ENCODE measurements around the gene GUCY2C. TPM values are rescaled to one million over a fixed set of nuclear protein-coding genes. Genes with fewer than 3 reads are reported as not detected.

The GUCY2C gene
- total RNA-seq, 2 experiments from 2014 or later = not detected

DNA sequence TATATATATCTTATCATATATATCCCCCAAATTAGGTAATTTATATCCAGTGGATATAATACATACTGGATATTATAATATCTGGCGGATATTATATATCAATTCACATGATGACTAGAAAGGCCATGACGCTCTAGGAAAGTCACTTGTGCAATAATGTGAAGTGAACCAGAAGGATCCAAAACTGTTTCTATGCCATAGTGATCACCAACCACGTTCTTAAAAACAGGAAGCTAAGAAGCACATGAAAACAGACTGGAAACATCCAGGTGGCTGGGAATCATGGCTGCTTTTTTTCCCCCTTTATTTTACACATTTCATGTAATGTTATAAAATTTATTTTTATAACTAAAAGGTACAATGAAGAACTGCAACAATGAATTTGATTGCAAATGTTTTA lies 1.4 kb downstream of the GUCY2C start:
- no peaks in the 10 kb centered on the region for H3K4me1 Mint-ChIP-seq (ENCODE audit: low read depth)
- no peaks in the 10 kb centered on the region for H3K9me3 Mint-ChIP-seq
- no peak overlapping the region for H3K4me3 Mint-ChIP-seq
- Histone ChIP-seq H3K9me3 (ENCODE audit: control insufficient read depth in 1 of 2, insufficient read depth in 1 of 2, low read length in 2 of 2) (no peaks in the 10 kb centered on the region), H3K27ac (ENCODE audit: low read depth in 1 of 2, low read length in 2 of 2) (no peak overlapping the region), H3K4me1 (ENCODE audit: insufficient read depth, low read length) (no peaks in the 10 kb centered on the region), H3K4me3 (ENCODE audit: low read length) (no peak overlapping the region), H3K36me3 (ENCODE audit: insufficient read depth, low read length) (no peaks in the 10 kb centered on the region), H3K27me3 (ENCODE audit: control insufficient read depth in 1 of 2, insufficient read depth in 2 of 2, low read length in 2 of 2) (peaks cover 0 to 3% of the 10 kb centered on the region in 2 experiments)
- intact Hi-C loops (cut with DNase I, micrococcal nuclease) = loop anchor here in 1 of 2 experiments (5.0 kb wide), 1 partner anchor 777 kb away; no protein-coding TSS in a partner anchor
- DNase-seq (no peak), ATAC-seq (ENCODE audit: poor library complexity) (no peak)
- no peak for TF ChIP-seq CTCF (IDR thresholded peaks at IDR 0.05)
- no peaks in the 10 kb centered on the region for H3K36me3 Mint-ChIP-seq (ENCODE audit: low read depth)
- peaks cover 8% of the 10 kb centered on the region for H3K27me3 Mint-ChIP-seq
- H3K27ac Mint-ChIP-seq = no peak overlapping the region
- POLR2A ChIA-PET = no interaction called here
- CTCF ChIA-PET = no interaction called here

DNA sequence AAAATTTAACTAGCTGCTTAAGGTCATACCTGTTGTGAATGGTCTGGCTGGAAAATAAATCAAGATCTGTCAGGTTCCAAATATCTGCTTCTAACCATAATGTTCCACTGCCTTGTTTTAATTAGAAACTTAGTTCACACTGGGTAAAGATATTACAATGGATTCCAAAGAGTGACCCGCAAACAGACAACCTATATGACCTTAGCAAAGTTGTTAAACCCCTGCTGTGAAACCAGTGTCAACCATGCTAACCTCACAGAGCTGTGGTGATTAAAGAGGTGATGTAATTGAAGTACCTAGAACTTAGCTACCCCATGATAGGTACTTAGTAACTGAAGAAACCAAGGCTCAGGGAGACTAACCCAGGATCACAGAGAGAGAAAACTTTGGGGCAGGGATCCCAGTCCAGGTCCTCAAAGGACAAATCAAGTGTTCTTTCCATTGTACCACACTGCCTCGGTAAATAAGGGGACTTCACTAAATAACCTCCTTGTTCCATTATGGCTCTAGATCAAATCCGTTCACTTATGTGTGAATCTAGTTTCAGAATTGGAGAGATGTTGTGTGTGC lies 2.2 kb downstream of the GUCY2C start:
- CTCF ChIA-PET = no interaction called here
- Histone ChIP-seq H3K36me3 (ENCODE audit: insufficient read depth, low read length) (no peaks in the 10 kb centered on the region), H3K4me1 (ENCODE audit: insufficient read depth, low read length) (no peaks in the 10 kb centered on the region), H3K27ac (ENCODE audit: low read depth in 1 of 2, low read length in 2 of 2) (no peak overlapping the region), H3K27me3 (ENCODE audit: control insufficient read depth in 1 of 2, insufficient read depth in 2 of 2, low read length in 2 of 2) (peaks cover 0 to 3% of the 10 kb centered on the region in 2 experiments), H3K9me3 (ENCODE audit: control insufficient read depth in 1 of 2, insufficient read depth in 1 of 2, low read length in 2 of 2) (no peaks in the 10 kb centered on the region), H3K4me3 (ENCODE audit: low read length) (no peak overlapping the region)
- Mint-ChIP-seq H3K36me3 (ENCODE audit: low read depth) (no peaks in the 10 kb centered on the region), H3K27ac (no peak overlapping the region), H3K9me3 (no peaks in the 10 kb centered on the region), H3K4me3 (no peak overlapping the region), H3K4me1 (ENCODE audit: low read depth) (no peaks in the 10 kb centered on the region), H3K27me3 (peaks cover 8% of the 10 kb centered on the region)
- POLR2A ChIA-PET = interaction anchor here (0.6 kb wide), 1 partner anchor 24 kb away, joined by 3 read pairs; no protein-coding TSS in a partner anchor
- ATAC-seq (ENCODE audit: poor library complexity) (no peak), DNase-seq (no peak)
- intact Hi-C loops (cut with DNase I, micrococcal nuclease) = loop anchor here in 1 of 2 experiments (5.0 kb wide), 1 partner anchor 778 kb away; no protein-coding TSS in a partner anchor
- TF ChIP-seq CTCF (IDR thresholded peaks at IDR 0.05) = no peak

DNA sequence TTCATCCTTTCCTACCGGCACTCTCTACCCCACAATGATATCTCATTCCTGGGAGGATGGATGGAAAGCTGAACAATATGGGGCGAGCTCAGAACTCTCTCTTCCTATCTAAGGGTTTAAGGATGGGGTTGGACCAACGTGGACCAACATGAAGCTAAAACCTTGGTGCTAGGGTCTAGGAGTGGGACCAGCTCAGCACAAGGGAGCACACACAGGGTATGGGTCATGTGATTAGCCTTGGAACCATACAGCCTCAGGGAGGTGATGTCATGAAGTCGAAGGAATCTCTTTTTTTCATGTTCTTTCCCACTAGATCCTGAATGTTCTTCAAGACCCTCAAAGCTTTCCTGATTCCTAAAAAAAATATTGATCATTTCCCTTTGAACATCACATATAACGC lies 3.3 kb downstream of the GUCY2C start:
- H3K4me3 ChIP-seq (ENCODE audit: low read length) = no peak overlapping the region
- no peak for TF ChIP-seq CTCF (IDR thresholded peaks at IDR 0.05)

More for the DNA sequence above, 3.3 kb downstream of the GUCY2C start:
- Mint-ChIP-seq H3K36me3 (ENCODE audit: low read depth) (no peaks in the 10 kb centered on the region), H3K27ac (no peak overlapping the region), H3K4me3 (no peak overlapping the region), H3K9me3 (no peaks in the 10 kb centered on the region), H3K4me1 (ENCODE audit: low read depth) (no peaks in the 10 kb centered on the region), H3K27me3 (peaks cover 8% of the 10 kb centered on the region)
- Histone ChIP-seq H3K9me3 (ENCODE audit: control insufficient read depth in 1 of 2, insufficient read depth in 1 of 2, low read length in 2 of 2) (no peaks in the 10 kb centered on the region), H3K27ac (ENCODE audit: low read depth in 1 of 2, low read length in 2 of 2) (no peak overlapping the region), H3K36me3 (ENCODE audit: insufficient read depth, low read length) (no peaks in the 10 kb centered on the region), H3K4me1 (ENCODE audit: insufficient read depth, low read length) (no peaks in the 10 kb centered on the region), H3K27me3 (ENCODE audit: control insufficient read depth in 1 of 2, insufficient read depth in 2 of 2, low read length in 2 of 2) (no peaks in the 10 kb centered on the region)
- no peak for ATAC-seq (ENCODE audit: poor library complexity)
- ChIA-PET CTCF (no interaction called here), POLR2A (no interaction called here)
- DNase-seq = no peak
- intact Hi-C loops (cut with DNase I, micrococcal nuclease) = loop anchor here in 1 of 2 experiments (5.0 kb wide), 1 partner anchor 779 kb away; no protein-coding TSS in a partner anchor

Measured in CD4-positive, alpha-beta T cell (primary cell).